HEK293T (cell line): ENCODE data around the gene MDFI.

Source experiments
- CTBP1 ChIP-seq: fragments of 450-650 bp; IDR thresholded peaks from 2 replicates; pipeline ENCODE4 v1.6.1; 2016; ENCODE audit warnings: borderline replicate concordance
- ELF4 ChIP-seq: fragments of 450-650 bp; IDR thresholded peaks from 2 replicates; pipeline ENCODE4 v1.6.1; 2017; ENCODE audit warnings: antibody characterized with exemption
- FOXA1 ChIP-seq: fragments of 450-650 bp; IDR thresholded peaks from 2 replicates; pipeline ENCODE4 v1.6.1; 2016; ENCODE audit warnings: mild to moderate bottlenecking
- FOXM1 ChIP-seq: fragments of 450-650 bp; IDR thresholded peaks from 2 replicates; pipeline ENCODE4 v1.6.1; 2017; ENCODE audit warnings: mild to moderate bottlenecking, borderline replicate concordance
- L3MBTL2 ChIP-seq: fragments of 450-650 bp; conservative IDR thresholded peaks from 2 replicates; pipeline ENCODE4 v1.6.1; 2016; ENCODE audit warnings: mild to moderate bottlenecking
- LEF1 ChIP-seq: fragments of 450-650 bp; IDR thresholded peaks from 2 replicates; pipeline ENCODE4 v1.6.1; 2017; ENCODE audit warnings: mild to moderate bottlenecking, borderline replicate concordance
- SP1 ChIP-seq: fragments of 450-650 bp; IDR thresholded peaks from 2 replicates; pipeline ENCODE4 v1.6.1; 2017
- SUZ12 ChIP-seq: fragments of 450-650 bp; IDR thresholded peaks from 2 replicates; pipeline ENCODE4 v1.6.1; 2016; ENCODE audit warnings: mild to moderate bottlenecking
- TARDBP ChIP-seq: fragments of 450-650 bp; IDR thresholded peaks from 2 replicates; pipeline ENCODE4 v1.6.1; 2016
- ZNF384 ChIP-seq: fragments of 450-650 bp; IDR thresholded peaks from 2 replicates; pipeline ENCODE4 v1.6.1; 2016

DNA sequence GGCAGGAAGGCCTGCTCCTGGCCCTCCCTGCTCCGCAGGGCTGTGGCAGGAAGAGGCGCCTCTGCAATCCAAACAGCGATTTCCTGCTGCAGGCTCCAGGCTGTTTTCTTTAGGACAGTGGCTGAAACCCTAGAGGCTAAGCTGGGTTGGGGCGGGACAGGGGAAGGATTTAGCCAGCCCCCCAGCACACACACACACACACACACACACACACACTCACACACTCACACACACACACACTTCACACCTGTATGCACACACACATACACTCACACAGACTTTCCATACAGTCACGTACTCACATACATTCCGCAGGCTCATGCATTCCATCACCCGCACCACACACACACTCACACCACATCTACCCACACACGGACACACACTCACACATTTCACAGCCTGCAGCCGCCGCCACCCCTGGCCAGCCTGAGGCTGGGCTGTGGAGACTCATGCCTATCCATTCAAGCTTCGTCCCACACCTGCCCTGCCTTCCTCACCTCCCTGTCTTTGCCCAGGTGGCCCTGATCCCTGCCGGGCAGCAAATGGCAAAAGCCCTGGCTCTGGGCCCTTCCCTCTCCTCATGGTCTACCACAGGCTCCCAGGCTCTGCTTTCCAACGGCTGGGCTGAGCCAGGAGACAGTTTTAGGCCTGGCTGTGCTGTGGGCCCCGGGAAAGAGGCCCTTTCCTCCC is 17.9 kb downstream of the MDFI start:
- no peak for TF ChIP-seq SP1
- TF ChIP-seq FOXA1: no peak
- no peak for TF ChIP-seq ZNF384
- no peak for TF ChIP-seq TARDBP
- no peak for TF ChIP-seq ELF4
- TF ChIP-seq FOXM1: no peak
- TF ChIP-seq CTBP1: no peak
- no peak for TF ChIP-seq SUZ12
- no peak for TF ChIP-seq L3MBTL2
- no peak for TF ChIP-seq LEF1
